Kidney glomerular epithelial cell (primary cell): ENCODE results near the gene LENG1.
"Not testable (repeated sequence)": the region's sequence is repeated elsewhere in the genome, so short reads cannot be mapped to it uniquely, and the experiment has no call there.

Experiments used
- DNase-seq: peaks from one replicate; lab custom pipeline; 2025; lab: John Stamatoyannopoulos, UW

LENG1 gene

GRCh38 chr19:54159352-54160181, at the start of gene LENG1:
LENG1 (minus strand) TSS chr19:54159721; CDS start chr19:54159695, 26 bp downstream.
- DNase-seq = peak; percentile 100

- DNase-seq = no peak
Measured at GRCh38 chr19:54208784-54209057, 49.2 kb upstream of the LENG1 start.

GRCh38 chr19:54207983-54208783, 48.7 kb upstream of the LENG1 start:
- DNase-seq = no peak

- no peak for DNase-seq
Measured at GRCh38 chr19:54207676-54207982, 48.1 kb upstream of the LENG1 start.

- DNase-seq = not testable (repeated sequence)
Measured at GRCh38 chr19:54207193-54207592, 47.7 kb upstream of the LENG1 start.

- no peak for DNase-seq
Measured at GRCh38 chr19:54206831-54207177, 47.3 kb upstream of the LENG1 start.

GRCh38 chr19:54206030-54206830, 46.7 kb upstream of the LENG1 start:
- no peak for DNase-seq

- DNase-seq = no peak
Measured at GRCh38 chr19:54204767-54205468, 45.4 kb upstream of the LENG1 start.

- DNase-seq = peak; percentile 32
Measured at GRCh38 chr19:54203151-54203611, 43.7 kb upstream of the LENG1 start.

- DNase-seq = peak; percentile 23
Measured at GRCh38 chr19:54201980-54202379, 42.5 kb upstream of the LENG1 start.

- no peak for DNase-seq
Measured at GRCh38 chr19:54201172-54201701, 41.7 kb upstream of the LENG1 start.

- DNase-seq = no peak
Measured at GRCh38 chr19:54199401-54199800, 39.9 kb upstream of the LENG1 start.

GRCh38 chr19:54197121-54197520, 37.6 kb upstream of the LENG1 start:
- no peak for DNase-seq

GRCh38 chr19:54196536-54196935, 37.0 kb upstream of the LENG1 start:
- no peak for DNase-seq

GRCh38 chr19:54194463-54194862, 34.9 kb upstream of the LENG1 start:
- not testable (repeated sequence) for DNase-seq

- no peak for DNase-seq
Measured at GRCh38 chr19:54193011-54193410, 33.5 kb upstream of the LENG1 start.

GRCh38 chr19:54191811-54192453, 32.4 kb upstream of the LENG1 start:
- DNase-seq = no peak

GRCh38 chr19:54191011-54191810, 31.7 kb upstream of the LENG1 start, which contains the start of gene TSEN34:
TSEN34 (plus strand) TSS chr19:54191308; CDS start chr19:54191365, 57 bp downstream.
- DNase-seq = peak; percentile 79

GRCh38 chr19:54190503-54191010, 31.0 kb upstream of the LENG1 start:
- peak; percentile 100 for DNase-seq
